Measurements from ENCODE around the gene FLVCR2. TPM values are rescaled to one million over a fixed set of nuclear protein-coding genes. Genes with fewer than 3 reads are reported as not detected.

Gene FLVCR2
- total and polyA plus RNA-seq, 2 experiments from 2014 or later: 1.4 to 3.1 TPM

DNA sequence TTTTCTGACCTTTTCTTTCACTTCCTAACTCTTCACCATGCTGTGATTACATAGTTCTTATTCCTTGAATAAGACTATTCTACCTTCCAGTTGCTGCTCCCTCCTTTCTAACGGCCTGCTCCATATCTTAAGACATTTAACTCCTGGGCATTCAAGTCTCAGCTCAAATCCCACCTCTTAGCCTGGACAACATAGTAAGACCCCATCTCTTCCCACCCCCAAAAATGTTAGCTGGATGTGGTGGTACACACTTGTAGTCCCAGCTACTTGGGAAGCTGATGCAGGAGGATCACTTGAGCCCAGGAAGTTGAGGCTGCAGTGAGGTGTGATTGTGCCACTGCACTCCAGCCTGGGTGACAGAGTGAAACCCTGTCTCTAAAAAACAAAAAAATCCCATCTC, 71.4 kb downstream of the FLVCR2 start:
- TF ChIP-seq, protein P1, sequence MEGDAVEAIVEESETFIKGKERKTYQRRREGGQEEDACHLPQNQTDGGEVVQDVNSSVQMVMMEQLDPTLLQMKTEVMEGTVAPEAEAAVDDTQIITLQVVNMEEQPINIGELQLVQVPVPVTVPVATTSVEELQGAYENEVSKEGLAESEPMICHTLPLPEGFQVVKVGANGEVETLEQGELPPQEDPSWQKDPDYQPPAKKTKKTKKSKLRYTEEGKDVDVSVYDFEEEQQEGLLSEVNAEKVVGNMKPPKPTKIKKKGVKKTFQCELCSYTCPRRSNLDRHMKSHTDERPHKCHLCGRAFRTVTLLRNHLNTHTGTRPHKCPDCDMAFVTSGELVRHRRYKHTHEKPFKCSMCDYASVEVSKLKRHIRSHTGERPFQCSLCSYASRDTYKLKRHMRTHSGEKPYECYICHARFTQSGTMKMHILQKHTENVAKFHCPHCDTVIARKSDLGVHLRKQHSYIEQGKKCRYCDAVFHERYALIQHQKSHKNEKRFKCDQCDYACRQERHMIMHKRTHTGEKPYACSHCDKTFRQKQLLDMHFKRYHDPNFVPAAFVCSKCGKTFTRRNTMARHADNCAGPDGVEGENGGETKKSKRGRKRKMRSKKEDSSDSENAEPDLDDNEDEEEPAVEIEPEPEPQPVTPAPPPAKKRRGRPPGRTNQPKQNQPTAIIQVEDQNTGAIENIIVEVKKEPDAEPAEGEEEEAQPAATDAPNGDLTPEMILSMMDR (conservative IDR thresholded peaks at IDR 0.05; ENCODE audit: low read depth in 2 of 2): no peak
- TF ChIP-seq CREB1 (CRISPR knock-in tag; IDR thresholded peaks at IDR 0.05; ENCODE audit: low read depth): no peak
- TF ChIP-seq STAT1 (IDR thresholded peaks at IDR 0.05; ENCODE audit: unreplicated experiment): no peak
- no peak for TF ChIP-seq ZNF462 (CRISPR knock-in tag; IDR thresholded peaks at IDR 0.05)
- no peak for TF ChIP-seq ETS1 (IDR thresholded peaks at IDR 0.05)
- no peak for TF ChIP-seq ZNF114 (CRISPR knock-in tag; IDR thresholded peaks at IDR 0.05)
- TF ChIP-seq POLR2AphosphoS5 (IDR thresholded peaks at IDR 0.05; ENCODE audit: low read depth): no peak
- no peak for TF ChIP-seq EZH2 (IDR thresholded peaks at IDR 0.05; ENCODE audit: low read depth, unreplicated experiment)
- no peak for TF ChIP-seq JUNB (IDR thresholded peaks at IDR 0.05; ENCODE audit: unreplicated experiment)
- TF ChIP-seq NANOG (IDR thresholded peaks at IDR 0.05; ENCODE audit: borderline replicate concordance): no peak
- TF ChIP-seq EZH2phosphoT487 (IDR thresholded peaks at IDR 0.05; ENCODE audit: unreplicated experiment): no peak
- Mint-ChIP-seq H3K4me3 (no peak overlapping the region), H3K27me3 (ENCODE audit: insufficient read depth, low read depth, poor library complexity) (peaks cover 2% of the 10 kb centered on the region), H3K36me3 (ENCODE audit: low read depth) (peaks cover 53% of the 10 kb centered on the region), H3K9me3 (no peaks in the 10 kb centered on the region; the same call in 1 of the 3 replicates), H3K4me1 (0 out of 3 replicates have a peak, but pooled peaks cover 3% of the 10 kb centered on the region), H3K27ac (no peak overlapping the region)
- Histone ChIP-seq H3K79me2 (replicated peaks; ENCODE audit: insufficient read depth) (no peaks in the 10 kb centered on the region), H3K4me2 (no peak overlapping the region), H3K36me3 (ENCODE audit: insufficient read depth) (peaks cover 36% of the 10 kb centered on the region), H3K27me3 (ENCODE audit: insufficient read depth) (no peaks in the 10 kb centered on the region), H3K4me3 (no peak overlapping the region), H3K4me1 (ENCODE audit: insufficient read depth) (no peaks in the 10 kb centered on the region), H3F3A (replicated peaks; ENCODE audit: low read depth) (no peaks in the 10 kb centered on the region), H3K9me2 (ENCODE audit: insufficient read depth) (no peaks in the 10 kb centered on the region), H2AFZ (no peak overlapping the region), H3K27ac (ENCODE audit: low read depth) (no peak overlapping the region), H4K20me1 (replicated peaks; ENCODE audit: insufficient read depth) (peaks cover 9% of the 10 kb centered on the region; the same call in 1 of the 2 replicates)
- DNase-seq (ENCODE audit: low spot score) (no peak), ATAC-seq (no peak)
